Measurements from ENCODE around the gene TMEM151B.

TMEM151B gene

DNA sequence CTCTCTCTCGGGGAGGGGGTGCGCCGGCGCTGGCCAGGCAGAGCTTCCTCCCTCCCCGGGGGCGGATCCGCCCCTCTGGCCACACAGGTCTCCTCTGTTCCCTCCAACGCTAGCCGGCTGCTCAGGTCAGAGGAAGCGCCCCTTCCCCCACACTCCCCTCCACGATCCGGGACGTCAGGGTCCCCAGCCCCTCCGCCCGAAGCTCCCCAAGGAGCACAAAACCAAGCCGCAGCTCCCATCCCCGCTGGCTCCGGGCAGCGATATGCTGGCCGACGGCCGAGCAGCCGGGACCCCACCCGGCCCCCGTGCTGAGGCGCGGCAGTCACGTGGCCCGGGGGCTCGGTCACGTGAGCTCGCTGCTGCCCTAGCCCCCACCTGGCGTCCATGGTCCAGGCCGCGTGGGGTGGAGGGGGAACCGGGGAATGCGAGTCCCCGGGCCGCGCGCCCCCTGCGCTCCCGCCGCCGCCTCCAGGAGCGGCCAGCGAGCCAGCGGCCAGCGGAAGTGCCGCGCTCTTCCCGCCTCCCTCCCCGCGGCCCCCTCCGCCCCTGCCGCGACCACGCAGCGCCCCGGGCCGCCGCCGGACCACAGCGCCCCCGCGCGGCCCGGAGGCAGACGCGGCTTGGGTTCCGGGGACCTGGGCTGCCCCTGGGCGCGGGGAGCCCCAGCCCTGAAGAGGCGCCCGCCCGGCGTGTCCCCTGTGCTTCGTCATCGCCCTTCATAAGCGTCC is 13.1 kb upstream of the TMEM151B start, which contains the start of gene SLC35B2:
TSS of gene SLC35B2 (minus strand) at position 504 of the 728 bp plus-strand sequence. CDS start at position 386, 118 bp downstream.
- peak; percentile 72 to 77 for DNase-seq (ENCODE audit: low read depth in 1 of 2, low spot score in 1 of 2)
- in situ Hi-C loops (cut with HindIII; ENCODE audit: low pct_unique_long_range_greater_than_20kb, low sequenced_read_pairs), result no loop called here
- TF ChIP-seq JUND (IDR thresholded peaks at IDR 0.05; ENCODE audit: low read depth), result no peak

- no peak for DNase-seq (ENCODE audit: low read depth in 1 of 2, low spot score in 1 of 2)
- in situ Hi-C loops (cut with HindIII; ENCODE audit: low pct_unique_long_range_greater_than_20kb, low sequenced_read_pairs), result no loop called here
- TF ChIP-seq JUND (IDR thresholded peaks at IDR 0.05; ENCODE audit: low read depth), result no peak
Measured at GRCh38 chr6:44257753-44258324, 12.4 kb upstream of the TMEM151B start.

DNA sequence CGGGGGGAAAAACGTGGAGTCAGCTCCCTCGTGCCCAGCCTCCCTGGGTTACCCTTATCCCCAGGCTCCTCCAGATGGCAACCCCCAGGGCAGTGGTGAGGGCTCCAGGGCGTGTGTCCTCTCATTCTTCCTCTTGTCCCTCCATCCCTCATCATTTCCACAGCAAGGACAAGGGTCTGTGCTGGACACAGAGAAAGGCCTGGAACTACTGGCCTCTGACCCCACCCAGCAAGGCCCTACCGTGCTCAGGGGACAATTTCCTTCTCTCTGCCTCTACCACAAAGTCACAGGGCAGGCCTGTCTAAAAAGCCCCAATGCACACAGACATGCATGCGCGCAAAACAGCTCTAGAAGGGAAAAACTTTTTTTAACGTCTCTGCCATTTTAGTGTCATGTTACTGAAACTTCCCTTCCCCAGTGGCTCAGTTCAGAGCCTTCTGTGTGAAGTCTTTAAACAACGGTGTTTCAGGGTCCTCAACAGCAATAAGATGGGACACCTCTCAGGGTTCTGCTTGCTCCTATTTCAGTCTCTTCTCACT is 11.9 kb upstream of the TMEM151B start:
- no peak for DNase-seq (ENCODE audit: low read depth in 1 of 2, low spot score in 1 of 2)
- TF ChIP-seq JUND (IDR thresholded peaks at IDR 0.05; ENCODE audit: low read depth), result no peak
- in situ Hi-C loops (cut with HindIII; ENCODE audit: low pct_unique_long_range_greater_than_20kb, low sequenced_read_pairs), result no loop called here

- TF ChIP-seq JUND (IDR thresholded peaks at IDR 0.05; ENCODE audit: low read depth), result no peak
- DNase-seq (ENCODE audit: low read depth in 1 of 2, low spot score in 1 of 2), result no peak
- in situ Hi-C loops (cut with HindIII; ENCODE audit: low pct_unique_long_range_greater_than_20kb, low sequenced_read_pairs), result no loop called here
Measured at GRCh38 chr6:44258921-44259320, 11.3 kb upstream of the TMEM151B start.

GRCh38 chr6:44260011-44260410 is 10.2 kb upstream of the TMEM151B start:
- no peak for DNase-seq (ENCODE audit: low read depth in 1 of 2, low spot score in 1 of 2)
- in situ Hi-C loops (cut with HindIII; ENCODE audit: low pct_unique_long_range_greater_than_20kb, low sequenced_read_pairs), result no loop called here
- no peak for TF ChIP-seq JUND (IDR thresholded peaks at IDR 0.05; ENCODE audit: low read depth)

GRCh38 chr6:44260451-44261297 is 9.6 kb upstream of the TMEM151B start:
- no peak for DNase-seq (ENCODE audit: low read depth in 1 of 2, low spot score in 1 of 2)
- TF ChIP-seq JUND (IDR thresholded peaks at IDR 0.05; ENCODE audit: low read depth), result no peak
- in situ Hi-C loops (cut with HindIII; ENCODE audit: low pct_unique_long_range_greater_than_20kb, low sequenced_read_pairs), result no loop called here

- in situ Hi-C loops (cut with HindIII; ENCODE audit: low pct_unique_long_range_greater_than_20kb, low sequenced_read_pairs), result no loop called here
Measured at GRCh38 chr6:44261581-44261980, 8.7 kb upstream of the TMEM151B start.

GRCh38 chr6:44262467-44263353 is 7.5 kb upstream of the TMEM151B start:
- DNase-seq (ENCODE audit: low read depth in 1 of 2, low spot score in 1 of 2), result no peak
- TF ChIP-seq JUND (IDR thresholded peaks at IDR 0.05; ENCODE audit: low read depth), result no peak
- in situ Hi-C loops (cut with HindIII; ENCODE audit: low pct_unique_long_range_greater_than_20kb, low sequenced_read_pairs), result no loop called here

More at GRCh38 chr6:44261581-44261980, 8.7 kb upstream of the TMEM151B start:
- TF ChIP-seq JUND (IDR thresholded peaks at IDR 0.05; ENCODE audit: low read depth), result no peak
- no peak for DNase-seq (ENCODE audit: low read depth in 1 of 2, low spot score in 1 of 2)

GRCh38 chr6:44263354-44264100 is 6.7 kb upstream of the TMEM151B start:
- no peak for DNase-seq (ENCODE audit: low read depth in 1 of 2, low spot score in 1 of 2)

GRCh38 chr6:44264154-44265006 is 5.9 kb upstream of the TMEM151B start:
- no peak for DNase-seq (ENCODE audit: low read depth in 1 of 2, low spot score in 1 of 2)
- no peak for TF ChIP-seq JUND (IDR thresholded peaks at IDR 0.05; ENCODE audit: low read depth)
- in situ Hi-C loops (cut with HindIII; ENCODE audit: low pct_unique_long_range_greater_than_20kb, low sequenced_read_pairs), result no loop called here

More at GRCh38 chr6:44263354-44264100, 6.7 kb upstream of the TMEM151B start:
- no peak for TF ChIP-seq JUND (IDR thresholded peaks at IDR 0.05; ENCODE audit: low read depth)
- in situ Hi-C loops (cut with HindIII; ENCODE audit: low pct_unique_long_range_greater_than_20kb, low sequenced_read_pairs), result no loop called here

All from T47D (cell line).